PC-9 (cell line): ENCODE data around the gene LRMDA. TPM values are rescaled to one million over a fixed set of nuclear protein-coding genes. Genes with fewer than 3 reads are reported as not detected.

ENCODE experiments used
- BruUV-seq: library from RNA; stranded (reverse); fragments of 400-500 nt; replicated peaks from 2 replicates; lab custom pipeline; 2021; lab: Mats Ljungman, UMichigan
- CTCF ChIA-PET: fragments of 300-600 bp; sonication (Branson Sonifier 250); formaldehyde crosslinking; loops from one replicate; lab custom pipeline; 2022; ENCODE audit warnings: antibody characterized with exemption; lab: Charles Lee
- POLR2A ChIA-PET: fragments of 300-600 bp; sonication (Branson Sonifier 250); formaldehyde crosslinking; loops from one replicate; lab custom pipeline; 2022; ENCODE audit warnings: antibody characterized with exemption; ENCODE audit not compliant: unreplicated experiment; lab: Charles Lee
- DNase-seq, 2 experiments: peaks; one replicate each; pipeline versions ENCODE4 v3.0.0 to v3.0.0-alpha.2; 2015 to 2022; ENCODE audit warnings: mixed read lengths in 1 of 2
- H2AFZ ChIP-seq: fragments of 200-600 bp; sonication (generic); 2 replicates; pipeline ENCODE4 v1.8.1; 2017; ENCODE audit warnings: antibody characterized with exemption
- H3F3A ChIP-seq: fragments of 200-600 bp; sonication (generic); 2 replicates; pipeline ENCODE4 v1.8.1; 2017; ENCODE audit warnings: antibody characterized with exemption, mild to moderate bottlenecking, low read depth; ENCODE audit not compliant: insufficient read depth
- H3K27ac ChIP-seq: fragments of 200-600 bp; sonication (generic); 2 replicates; pipeline ENCODE4 v1.6.1; 2016; ENCODE audit warnings: mixed run types
- H3K27me3 ChIP-seq: fragments of 200-600 bp; sonication (generic); 2 replicates; pipeline ENCODE4 v1.6.1; 2016; ENCODE audit warnings: low read depth, mixed run types; ENCODE audit not compliant: insufficient read depth
- H3K36me3 ChIP-seq: fragments of 200-600 bp; sonication (generic); 2 replicates; pipeline ENCODE4 v1.6.1; 2016; ENCODE audit warnings: low read depth, mixed run types
- H3K4me1 ChIP-seq: fragments of 200-600 bp; sonication (generic); replicated peaks from 2 replicates; pipeline ENCODE4 v1.6.1; 2016; ENCODE audit warnings: mixed run types; ENCODE audit not compliant: insufficient read depth
- H3K4me2 ChIP-seq: fragments of 200-600 bp; sonication (generic); 2 replicates; pipeline ENCODE4 v1.6.1; 2017; ENCODE audit warnings: mixed run types
- H3K4me3 ChIP-seq: fragments of 200-600 bp; sonication (generic); 2 replicates; pipeline ENCODE4 v1.6.1; 2016; ENCODE audit warnings: mixed run types
- H3K79me2 ChIP-seq: fragments of 200-600 bp; sonication (generic); 2 replicates; pipeline ENCODE4 v1.6.1; 2017; ENCODE audit warnings: low read depth, mixed run types
- H3K9me2 ChIP-seq: fragments of 200-600 bp; sonication (generic); 2 replicates; pipeline ENCODE4 v1.8.1; 2017; ENCODE audit warnings: mild to moderate bottlenecking; ENCODE audit not compliant: insufficient read depth
- H3K9me3 ChIP-seq: fragments of 200-600 bp; sonication (generic); 2 replicates; pipeline ENCODE4 v1.8.1; 2016; ENCODE audit warnings: low read depth; ENCODE audit not compliant: insufficient read depth
- H4K20me1 ChIP-seq: fragments of 200-600 bp; sonication (generic); 2 replicates; pipeline ENCODE4 v1.8.1; 2017; ENCODE audit not compliant: insufficient read depth
- EZH2 ChIP-seq: fragments of 200-600 bp; sonication (generic); IDR thresholded peaks from 2 replicates; pipeline ENCODE4 v1.8.0; 2017; ENCODE audit warnings: antibody characterized with exemption, low read depth
- intact Hi-C: fragments of 100-400 bp; cut with micrococcal nuclease; formaldehyde crosslinking; loops from one replicate; pipeline ENCODE4 v1.10.0; 2022; ENCODE audit not compliant: unreplicated experiment
- total RNA-seq: library from RNA; stranded (reverse); gene quantifications from 2 replicates; pipeline ENCODE4 v1.2.3, GENCODE V29; 2021
- TF ChIP-seq, protein P1 (sequence below): fragments of 200-600 bp; sonication (generic); conservative IDR thresholded peaks from 2 replicates; pipeline ENCODE4 v1.6.1; 2017; ENCODE audit warnings: mixed run types, antibody characterized with exemption, mild to moderate bottlenecking, moderate library complexity

The LRMDA gene
- total RNA-seq, 1 experiment from 2014 or later = not detected

DNA sequence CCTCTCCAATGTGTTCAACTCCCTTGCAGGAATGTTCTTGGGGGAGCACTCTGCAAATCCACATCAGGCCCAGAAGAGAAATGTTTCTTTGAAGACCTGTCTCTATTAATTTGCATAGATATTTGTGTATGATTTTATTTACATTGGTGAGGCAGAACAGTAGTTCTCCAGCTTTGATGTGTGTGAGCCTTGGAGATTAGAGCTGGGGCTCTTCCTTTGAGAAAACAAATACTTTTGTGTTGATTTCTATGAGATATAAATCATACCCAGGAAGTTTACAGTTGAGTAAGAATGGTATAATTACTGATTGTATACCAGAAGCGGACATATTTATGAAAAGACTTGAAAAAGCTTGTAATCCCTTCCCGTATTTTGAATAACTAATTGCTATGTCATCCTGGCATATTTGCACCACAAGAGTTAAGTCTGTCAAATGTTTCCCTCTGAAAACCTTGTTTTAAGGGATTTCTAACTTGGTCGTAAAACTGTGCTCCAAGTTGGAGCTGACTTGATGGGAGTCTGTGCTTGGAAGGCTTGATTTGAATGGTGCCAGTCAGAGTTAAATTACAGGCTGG, 468.5 kb downstream of the LRMDA start:
- ChIA-PET CTCF (no interaction called here), POLR2A (no interaction called here)
- TF ChIP-seq, protein P1, sequence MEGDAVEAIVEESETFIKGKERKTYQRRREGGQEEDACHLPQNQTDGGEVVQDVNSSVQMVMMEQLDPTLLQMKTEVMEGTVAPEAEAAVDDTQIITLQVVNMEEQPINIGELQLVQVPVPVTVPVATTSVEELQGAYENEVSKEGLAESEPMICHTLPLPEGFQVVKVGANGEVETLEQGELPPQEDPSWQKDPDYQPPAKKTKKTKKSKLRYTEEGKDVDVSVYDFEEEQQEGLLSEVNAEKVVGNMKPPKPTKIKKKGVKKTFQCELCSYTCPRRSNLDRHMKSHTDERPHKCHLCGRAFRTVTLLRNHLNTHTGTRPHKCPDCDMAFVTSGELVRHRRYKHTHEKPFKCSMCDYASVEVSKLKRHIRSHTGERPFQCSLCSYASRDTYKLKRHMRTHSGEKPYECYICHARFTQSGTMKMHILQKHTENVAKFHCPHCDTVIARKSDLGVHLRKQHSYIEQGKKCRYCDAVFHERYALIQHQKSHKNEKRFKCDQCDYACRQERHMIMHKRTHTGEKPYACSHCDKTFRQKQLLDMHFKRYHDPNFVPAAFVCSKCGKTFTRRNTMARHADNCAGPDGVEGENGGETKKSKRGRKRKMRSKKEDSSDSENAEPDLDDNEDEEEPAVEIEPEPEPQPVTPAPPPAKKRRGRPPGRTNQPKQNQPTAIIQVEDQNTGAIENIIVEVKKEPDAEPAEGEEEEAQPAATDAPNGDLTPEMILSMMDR = no peak
- no peak for TF ChIP-seq EZH2
- no peak overlapping the region for H3K27ac ChIP-seq
- no peaks in the 10 kb centered on the region for H3K27me3 ChIP-seq
- intact Hi-C loops = no loop called here
- H2AFZ ChIP-seq = no peak overlapping the region
- H3F3A ChIP-seq = no peaks in the 10 kb centered on the region
- H3K4me1 ChIP-seq = no peaks in the 10 kb centered on the region
- no peak for DNase-seq
- H3K79me2 ChIP-seq = no peaks in the 10 kb centered on the region
- H4K20me1 ChIP-seq = no peaks in the 10 kb centered on the region
- BruUV-seq = no TSS peak
- no peaks in the 10 kb centered on the region for H3K9me3 ChIP-seq
- H3K4me2 ChIP-seq = no peak overlapping the region
- H3K4me3 ChIP-seq = no peak overlapping the region
- H3K9me2 ChIP-seq = no peaks in the 10 kb centered on the region
- no peaks in the 10 kb centered on the region for H3K36me3 ChIP-seq

DNA sequence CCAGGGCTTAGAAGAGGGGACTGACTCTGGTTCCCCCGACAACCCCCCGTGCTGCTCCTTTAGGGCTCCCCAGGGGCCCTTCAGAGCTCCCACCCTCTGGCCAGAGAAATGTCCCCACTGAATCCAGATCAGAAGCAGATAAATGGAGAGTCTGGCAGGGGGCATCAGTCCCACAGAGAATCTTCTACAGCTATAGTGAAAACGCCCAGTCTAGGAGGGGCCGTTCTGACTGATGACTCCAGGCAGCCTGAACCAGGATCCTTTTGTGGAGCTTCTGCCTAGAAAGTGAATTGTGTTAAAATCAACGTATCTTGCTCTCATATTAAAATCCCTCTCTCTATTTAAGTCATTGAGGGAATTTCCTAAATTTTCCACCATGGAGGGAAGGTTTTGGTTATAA, 471.4 kb downstream of the LRMDA start:
- Histone ChIP-seq H3K4me1 (no peaks in the 10 kb centered on the region), H3K9me2 (no peaks in the 10 kb centered on the region), H3K79me2 (no peaks in the 10 kb centered on the region), H3K4me2 (no peak overlapping the region), H4K20me1 (no peaks in the 10 kb centered on the region), H3F3A (no peaks in the 10 kb centered on the region), H3K27ac (no peak overlapping the region), H2AFZ (no peak overlapping the region), H3K9me3 (no peaks in the 10 kb centered on the region), H3K4me3 (no peak overlapping the region), H3K27me3 (no peaks in the 10 kb centered on the region), H3K36me3 (no peaks in the 10 kb centered on the region)
- no peak for DNase-seq
- ChIA-PET POLR2A (no interaction called here), CTCF (no interaction called here)
- TF ChIP-seq EZH2 = no peak
- TF ChIP-seq, protein P1 = no peak
- BruUV-seq = no TSS peak
- intact Hi-C loops = no loop called here

DNA sequence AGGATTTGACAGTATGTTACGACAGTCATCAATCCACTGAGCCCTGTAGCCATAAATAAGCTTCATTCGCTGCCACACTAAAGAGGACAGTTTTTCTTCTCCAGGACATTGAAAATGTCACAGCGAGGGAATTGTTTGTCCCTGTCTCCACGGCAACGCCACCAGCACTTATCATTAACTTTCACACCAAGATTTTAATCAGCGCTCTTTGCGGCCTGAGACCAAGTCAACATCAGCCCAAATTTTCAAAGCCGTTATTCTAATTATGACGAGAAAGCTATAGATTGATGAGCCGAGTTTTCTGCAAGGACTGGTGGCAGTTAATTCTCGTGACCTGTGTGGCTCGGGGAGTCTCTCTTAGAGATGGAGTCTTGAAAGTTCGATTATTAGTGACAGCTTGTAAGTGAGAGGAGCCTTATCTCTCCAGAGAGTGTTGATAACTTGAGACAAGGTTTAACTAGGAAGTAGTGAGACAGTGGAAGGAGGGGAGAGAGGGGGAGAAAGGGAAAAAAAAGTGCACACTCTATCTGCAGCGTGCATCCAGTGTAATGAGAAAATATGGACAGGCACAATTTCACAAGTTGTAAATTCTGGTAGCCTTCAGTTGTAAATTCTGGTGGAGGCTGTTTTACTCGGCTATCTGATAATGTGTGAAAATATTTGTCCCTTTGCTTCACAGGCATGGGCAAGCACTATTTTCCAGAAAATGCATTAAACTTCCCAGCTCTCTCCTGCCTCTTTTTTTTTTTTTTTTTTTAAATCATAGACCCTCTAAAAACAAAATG, 473.3 kb downstream of the LRMDA start:
- Histone ChIP-seq H3K36me3 (no peaks in the 10 kb centered on the region), H3K9me3 (no peaks in the 10 kb centered on the region), H3K27ac (no peak overlapping the region), H3F3A (no peaks in the 10 kb centered on the region), H3K79me2 (no peaks in the 10 kb centered on the region), H3K4me3 (no peak overlapping the region), H2AFZ (no peak overlapping the region), H3K9me2 (no peaks in the 10 kb centered on the region), H3K4me1 (no peaks in the 10 kb centered on the region), H3K4me2 (no peak overlapping the region), H4K20me1 (no peaks in the 10 kb centered on the region), H3K27me3 (no peaks in the 10 kb centered on the region)
- ChIA-PET POLR2A (no interaction called here), CTCF (no interaction called here)
- BruUV-seq = no TSS peak
- TF ChIP-seq EZH2 = no peak
- TF ChIP-seq, protein P1 = no peak
- intact Hi-C loops = no loop called here
- no peak for DNase-seq
